ENCODE data around the gene FAM193A.

DNA sequence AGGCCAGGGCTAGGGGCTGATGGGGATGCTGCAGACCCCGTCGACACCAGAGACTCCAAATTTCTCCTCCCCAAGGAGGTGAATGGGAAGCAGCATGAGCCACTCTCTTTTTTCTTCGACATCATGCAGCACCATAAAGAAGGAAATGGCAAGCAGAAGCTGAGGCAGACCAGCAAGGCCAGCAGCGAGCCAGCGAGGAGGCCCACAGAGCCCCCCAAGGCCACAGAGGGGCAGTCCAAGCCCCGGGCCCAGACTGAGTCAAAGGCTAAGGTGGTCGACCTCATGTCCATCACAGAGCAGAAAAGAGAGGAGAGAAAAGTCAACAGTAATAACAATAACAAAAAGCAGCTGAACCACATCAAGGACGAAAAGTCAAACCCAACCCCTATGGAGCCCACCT is 163.6 kb downstream of the FAM193A start:
- TF ChIP-seq, protein P1, sequence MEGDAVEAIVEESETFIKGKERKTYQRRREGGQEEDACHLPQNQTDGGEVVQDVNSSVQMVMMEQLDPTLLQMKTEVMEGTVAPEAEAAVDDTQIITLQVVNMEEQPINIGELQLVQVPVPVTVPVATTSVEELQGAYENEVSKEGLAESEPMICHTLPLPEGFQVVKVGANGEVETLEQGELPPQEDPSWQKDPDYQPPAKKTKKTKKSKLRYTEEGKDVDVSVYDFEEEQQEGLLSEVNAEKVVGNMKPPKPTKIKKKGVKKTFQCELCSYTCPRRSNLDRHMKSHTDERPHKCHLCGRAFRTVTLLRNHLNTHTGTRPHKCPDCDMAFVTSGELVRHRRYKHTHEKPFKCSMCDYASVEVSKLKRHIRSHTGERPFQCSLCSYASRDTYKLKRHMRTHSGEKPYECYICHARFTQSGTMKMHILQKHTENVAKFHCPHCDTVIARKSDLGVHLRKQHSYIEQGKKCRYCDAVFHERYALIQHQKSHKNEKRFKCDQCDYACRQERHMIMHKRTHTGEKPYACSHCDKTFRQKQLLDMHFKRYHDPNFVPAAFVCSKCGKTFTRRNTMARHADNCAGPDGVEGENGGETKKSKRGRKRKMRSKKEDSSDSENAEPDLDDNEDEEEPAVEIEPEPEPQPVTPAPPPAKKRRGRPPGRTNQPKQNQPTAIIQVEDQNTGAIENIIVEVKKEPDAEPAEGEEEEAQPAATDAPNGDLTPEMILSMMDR (IDR thresholded peaks at IDR 0.05; ENCODE audit: low read depth, low read length): no peak
- no peak for TF ChIP-seq EZH2phosphoT487 (IDR thresholded peaks at IDR 0.05; ENCODE audit: low read depth)

Measured in OCI-LY3 (cell line).